ENCODE results near the gene HCRTR1. TPM values are rescaled to one million over a fixed set of nuclear protein-coding genes. Genes with fewer than 3 reads are reported as not detected.

The HCRTR1 gene
- total RNA-seq, 1 donor = 0.27 TPM

DNA sequence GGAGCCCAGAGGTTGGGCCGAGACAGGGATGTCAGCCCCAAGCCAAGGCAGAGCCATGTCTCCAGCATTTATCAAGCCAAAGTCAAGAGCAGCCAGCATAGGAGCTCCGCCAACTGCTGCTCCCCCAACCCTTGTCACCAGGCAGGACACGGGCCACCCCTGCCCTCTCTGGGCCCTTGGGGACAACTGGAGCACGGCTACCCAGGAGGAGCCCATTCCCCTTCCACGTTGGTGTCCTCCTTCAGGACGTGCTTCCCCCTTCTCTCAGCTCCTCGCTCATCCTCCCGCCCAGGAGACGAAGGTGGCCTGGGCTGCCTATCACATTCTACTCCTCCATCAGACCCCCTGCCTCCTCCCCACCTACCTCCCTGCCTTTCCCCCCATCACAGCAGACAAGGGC, 47.0 kb downstream of the HCRTR1 start:
- no peak for DNase-seq (ENCODE audit: low read depth in 2 of 3, low spot score in 2 of 3)

DNA sequence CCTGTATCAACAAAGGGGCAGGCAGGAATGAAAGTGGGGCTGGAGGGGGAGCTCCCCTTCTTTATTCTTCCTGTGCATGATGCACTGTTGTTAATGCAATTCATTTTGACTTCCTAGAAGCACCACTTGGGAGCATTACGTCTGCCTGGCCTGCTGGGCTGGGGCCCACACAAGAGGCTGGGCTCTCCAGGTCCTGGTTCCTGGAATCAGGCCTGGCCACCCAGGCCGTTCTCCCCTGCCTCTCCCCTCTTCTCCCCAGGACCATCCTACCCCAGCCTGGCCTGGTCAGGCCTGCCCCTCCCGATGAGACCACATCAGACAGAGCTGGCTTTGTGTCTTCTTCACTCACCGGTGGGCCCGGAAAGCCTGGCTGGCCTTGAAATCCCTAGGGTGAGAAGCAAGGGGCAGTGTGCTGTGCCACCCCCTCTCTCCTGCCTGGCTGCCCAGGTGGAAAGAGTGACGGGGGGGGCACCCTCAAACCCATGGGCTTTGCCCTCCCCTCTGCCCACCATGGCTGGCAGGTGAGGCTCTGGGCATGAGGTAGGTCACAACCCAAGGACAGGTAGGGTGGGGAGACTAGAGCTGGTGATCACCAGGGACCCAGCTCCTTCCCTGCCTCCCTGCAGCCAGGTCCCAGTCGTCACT, 47.9 kb downstream of the HCRTR1 start:
- no peak for DNase-seq (ENCODE audit: low read depth in 2 of 3, low spot score in 2 of 3)

DNA sequence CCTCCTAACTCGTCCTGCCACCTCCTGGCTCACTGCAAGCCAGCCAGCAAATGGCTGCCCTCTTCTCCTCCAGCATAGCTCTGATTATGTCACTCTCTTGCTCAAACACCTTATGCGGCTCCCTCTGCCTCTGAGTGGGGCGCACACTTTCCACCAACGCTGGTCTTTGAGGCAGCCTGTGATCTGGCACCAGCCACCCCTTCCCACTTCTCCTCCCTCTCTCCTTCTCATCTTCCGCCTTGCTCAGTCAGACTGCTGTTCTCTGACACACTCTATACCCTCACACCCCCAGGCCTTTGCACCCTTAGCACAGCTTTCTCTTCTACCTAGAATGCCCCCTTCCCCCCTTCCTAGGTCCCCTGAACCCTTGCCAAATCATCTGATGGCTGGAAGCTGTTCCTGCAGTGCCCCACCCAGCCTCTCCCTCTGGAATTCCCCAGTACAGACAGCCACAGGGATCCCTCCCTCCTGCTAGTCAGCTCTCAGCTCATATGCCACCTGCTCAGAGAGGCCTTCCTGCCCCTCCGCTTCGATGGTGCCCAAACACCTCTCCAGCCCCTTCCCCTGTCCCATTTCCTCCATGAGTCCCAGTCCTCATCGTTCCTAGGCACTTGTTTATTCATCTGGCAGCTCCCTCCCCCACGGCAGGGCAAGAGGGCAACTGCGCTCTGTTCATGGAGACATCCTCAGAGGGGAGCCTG, 48.9 kb downstream of the HCRTR1 start:
- DNase-seq (ENCODE audit: low read depth in 2 of 3, low spot score in 2 of 3) = no peak

GRCh38 chr1:31667065-31667785, 49.7 kb downstream of the HCRTR1 start:
- DNase-seq (ENCODE audit: low read depth in 2 of 3, low spot score in 2 of 3) = no peak

DNA sequence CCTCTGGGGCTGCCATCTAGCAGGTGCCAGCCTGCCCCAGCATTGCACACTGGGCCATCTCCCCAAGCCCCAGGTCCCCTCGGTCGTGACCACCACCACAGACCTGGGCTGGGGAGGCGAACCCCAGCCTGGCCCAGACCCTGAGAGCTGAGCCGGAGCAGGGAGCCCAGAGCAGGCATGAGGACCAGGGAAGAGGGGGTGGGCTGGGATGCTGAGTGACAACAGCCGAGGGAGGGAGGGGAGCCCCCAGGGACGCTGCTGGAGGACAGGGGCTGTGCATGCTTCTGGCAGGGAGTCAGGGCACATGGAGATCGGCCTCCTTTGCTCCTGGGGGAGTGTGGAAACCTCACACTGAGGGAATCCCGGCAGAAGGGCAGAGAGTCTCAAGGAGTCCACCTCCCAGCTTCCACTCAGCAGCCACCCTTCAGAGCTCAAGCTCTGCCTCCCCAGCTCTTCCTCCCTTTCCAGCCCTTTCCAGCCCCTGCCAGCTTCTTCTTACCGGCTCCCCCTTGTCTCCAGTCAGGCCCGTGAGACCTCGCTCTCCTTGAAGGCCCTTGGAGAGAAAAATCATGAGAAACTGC, 50.9 kb downstream of the HCRTR1 start:
- DNase-seq (ENCODE audit: low read depth in 2 of 3, low spot score in 2 of 3) = no peak

GRCh38 chr1:31669433-31669785, 51.9 kb downstream of the HCRTR1 start:
- DNase-seq (ENCODE audit: low read depth in 2 of 3, low spot score in 2 of 3) = no peak

DNA sequence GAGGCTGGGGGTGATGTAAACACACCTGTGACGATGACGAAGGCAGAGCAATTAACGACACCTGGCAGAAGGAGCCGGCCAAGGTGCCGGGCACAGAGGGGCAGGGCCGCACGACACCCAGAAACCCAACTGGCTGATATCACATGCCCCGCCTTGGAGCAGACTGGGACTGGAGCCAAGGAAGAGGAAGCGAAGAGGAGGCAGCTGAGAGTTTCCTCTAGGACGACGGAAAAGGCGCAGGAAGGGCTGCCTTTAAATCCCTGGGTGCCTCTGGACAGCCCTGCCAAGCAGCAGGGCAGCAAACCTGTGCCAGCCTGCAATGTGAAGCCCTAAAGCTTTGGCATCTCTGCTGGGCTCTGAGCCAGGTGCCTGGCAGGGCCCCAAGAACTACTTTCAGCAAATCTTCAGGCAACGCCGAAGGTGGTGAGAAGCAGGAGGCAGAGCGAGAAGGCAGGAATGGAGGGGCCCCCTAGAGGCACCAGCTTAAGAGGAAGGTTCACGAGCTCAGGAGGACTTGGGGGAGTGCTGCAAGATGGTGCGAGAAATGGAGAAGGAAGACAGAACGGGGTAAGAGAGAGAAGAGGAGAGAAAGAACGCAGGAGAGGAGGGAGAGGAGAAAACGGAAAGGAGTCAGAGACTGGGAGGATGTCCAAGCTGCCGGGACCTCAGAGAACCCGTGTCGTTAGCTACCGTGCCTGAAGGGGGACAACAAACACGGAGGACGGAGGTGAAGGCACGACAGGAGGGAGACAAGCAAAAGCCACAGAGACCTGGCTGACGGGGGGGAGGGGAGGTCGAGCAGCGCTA, 52.5 kb downstream of the HCRTR1 start:
- peak in 2 of 3 donors; percentile 76 to 91 for DNase-seq (ENCODE audit: low read depth in 2 of 3, low spot score in 2 of 3)

GRCh38 chr1:31670593-31670964, 53.1 kb downstream of the HCRTR1 start:
- no peak for DNase-seq (ENCODE audit: low read depth in 2 of 3, low spot score in 2 of 3)

- DNase-seq (ENCODE audit: low read depth in 2 of 3, low spot score in 2 of 3) = no peak
These were observed 53.7 kb downstream of the HCRTR1 start for GRCh38 chr1:31671147-31671546.

DNA sequence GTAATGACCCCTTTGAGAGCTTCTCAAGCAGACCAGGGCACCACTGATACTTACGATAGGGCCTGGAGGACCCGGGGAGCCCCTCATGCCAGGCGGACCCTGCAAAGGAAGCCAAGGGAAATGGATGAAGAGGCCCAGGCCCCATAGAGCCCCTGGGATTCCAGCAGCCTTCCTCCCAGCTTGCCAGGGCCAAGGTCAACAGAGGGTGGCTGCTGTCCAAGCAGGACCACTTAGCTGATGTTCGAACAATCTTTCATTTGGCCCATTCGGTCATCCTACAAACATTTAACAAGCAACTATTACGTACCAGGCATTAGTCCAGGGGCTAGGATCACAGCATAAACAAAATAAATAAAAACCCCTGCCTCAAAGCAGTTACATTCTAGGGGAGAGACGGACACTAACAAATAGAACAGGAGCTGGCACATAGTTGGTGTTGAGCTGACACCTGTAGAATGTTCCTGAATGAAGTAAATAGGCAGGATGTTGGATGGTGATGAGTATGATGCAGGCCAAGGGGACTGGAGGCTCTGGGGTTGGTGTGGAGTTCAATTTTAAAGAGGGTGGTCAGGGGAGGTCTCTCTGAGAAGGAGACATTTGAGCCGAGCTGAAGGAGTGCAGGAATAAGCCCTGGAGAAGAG, 54.2 kb downstream of the HCRTR1 start:
- DNase-seq (ENCODE audit: low read depth in 2 of 3, low spot score in 2 of 3) = no peak

- no peak for DNase-seq (ENCODE audit: low read depth in 2 of 3, low spot score in 2 of 3)
These were observed 55.5 kb downstream of the HCRTR1 start for GRCh38 chr1:31672986-31673385.

- no peak for DNase-seq (ENCODE audit: low read depth in 2 of 3, low spot score in 2 of 3)
These were observed 55.9 kb downstream of the HCRTR1 start for GRCh38 chr1:31673433-31673832.

DNA sequence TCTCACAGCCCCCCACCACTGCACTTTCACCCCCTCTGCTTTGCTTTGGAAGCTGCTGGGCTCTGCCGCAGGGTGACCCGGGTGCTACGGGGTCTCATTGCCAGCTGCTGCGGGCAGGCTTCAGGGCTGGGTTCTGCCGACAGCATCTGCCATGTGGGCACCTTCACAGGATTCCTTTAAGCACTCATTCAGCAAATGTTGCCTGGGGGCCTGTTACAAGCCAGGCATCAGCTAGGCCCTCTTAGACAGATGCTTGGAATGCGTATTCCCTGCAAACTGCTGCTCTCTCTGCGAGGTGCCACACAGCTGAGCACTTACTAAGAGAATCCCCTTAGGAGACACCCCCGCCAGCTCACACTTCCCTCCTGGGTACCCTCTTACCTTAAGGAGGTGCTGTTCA, 57.1 kb downstream of the HCRTR1 start:
- no peak for DNase-seq (ENCODE audit: low read depth in 2 of 3, low spot score in 2 of 3)

- DNase-seq (ENCODE audit: low read depth in 2 of 3, low spot score in 2 of 3) = no peak
These were observed 57.7 kb downstream of the HCRTR1 start for GRCh38 chr1:31675161-31675560.

- no peak for DNase-seq (ENCODE audit: low read depth in 2 of 3, low spot score in 2 of 3)
These were observed 58.3 kb downstream of the HCRTR1 start for GRCh38 chr1:31675756-31676155.

Other genes starting within 250 kb of the HCRTR1 start
- not detected for gene FABP3, start 244.6 kb upstream of the HCRTR1 start, total RNA-seq
- gene SERINC2, start 204.5 kb upstream of the HCRTR1 start, total RNA-seq = 0.54 TPM
- 8.1 TPM for gene TINAGL1, start 41.2 kb upstream of the HCRTR1 start, total RNA-seq
- 130 TPM for gene PEF1, start 27.2 kb downstream of the HCRTR1 start, total RNA-seq
- 0.54 TPM for gene COL16A1, start 86.3 kb downstream of the HCRTR1 start, total RNA-seq
- gene ADGRB2, start 146.7 kb downstream of the HCRTR1 start, total RNA-seq = 0.54 TPM
- gene SPOCD1, start 198.3 kb downstream of the HCRTR1 start, total RNA-seq = under 0.01 TPM